ENCODE results near the gene PIK3CB.

Gene PIK3CB

DNA sequence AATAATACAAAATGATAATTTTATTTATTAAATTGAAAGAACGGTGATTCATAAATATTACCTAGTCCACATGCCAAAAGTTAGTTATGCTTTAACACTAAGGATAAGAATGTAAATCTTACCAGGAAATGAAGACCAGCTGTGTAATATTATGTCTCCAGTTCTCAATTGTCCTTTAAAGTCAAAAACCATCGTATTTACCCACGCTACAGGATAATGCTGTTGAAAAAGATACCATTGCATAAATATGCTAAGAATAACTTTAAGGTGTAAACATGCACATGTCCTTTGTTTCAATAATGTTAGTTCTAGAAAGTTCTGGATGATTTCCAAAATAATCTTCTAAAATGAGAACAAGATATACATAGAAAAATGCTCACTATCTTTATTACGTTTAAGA is 122.6 kb downstream of the PIK3CB start:
- intact Hi-C loops (cut with DNase I; ENCODE audit: low total_unique reads), result no loop called here
- TF ChIP-seq, protein P1, sequence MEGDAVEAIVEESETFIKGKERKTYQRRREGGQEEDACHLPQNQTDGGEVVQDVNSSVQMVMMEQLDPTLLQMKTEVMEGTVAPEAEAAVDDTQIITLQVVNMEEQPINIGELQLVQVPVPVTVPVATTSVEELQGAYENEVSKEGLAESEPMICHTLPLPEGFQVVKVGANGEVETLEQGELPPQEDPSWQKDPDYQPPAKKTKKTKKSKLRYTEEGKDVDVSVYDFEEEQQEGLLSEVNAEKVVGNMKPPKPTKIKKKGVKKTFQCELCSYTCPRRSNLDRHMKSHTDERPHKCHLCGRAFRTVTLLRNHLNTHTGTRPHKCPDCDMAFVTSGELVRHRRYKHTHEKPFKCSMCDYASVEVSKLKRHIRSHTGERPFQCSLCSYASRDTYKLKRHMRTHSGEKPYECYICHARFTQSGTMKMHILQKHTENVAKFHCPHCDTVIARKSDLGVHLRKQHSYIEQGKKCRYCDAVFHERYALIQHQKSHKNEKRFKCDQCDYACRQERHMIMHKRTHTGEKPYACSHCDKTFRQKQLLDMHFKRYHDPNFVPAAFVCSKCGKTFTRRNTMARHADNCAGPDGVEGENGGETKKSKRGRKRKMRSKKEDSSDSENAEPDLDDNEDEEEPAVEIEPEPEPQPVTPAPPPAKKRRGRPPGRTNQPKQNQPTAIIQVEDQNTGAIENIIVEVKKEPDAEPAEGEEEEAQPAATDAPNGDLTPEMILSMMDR (IDR thresholded peaks at IDR 0.05), result no peak
- no peaks in the 10 kb centered on the region for H3K27me3 ChIP-seq
- H3K27ac ChIP-seq, result no peak overlapping the region
- no peak for DNase-seq
- H3K4me3 ChIP-seq, result no peak overlapping the region
- peaks cover 12 to 35% (median 15%) of the 10 kb centered on the region in 3 donors for H3K36me3 ChIP-seq
- no peaks in the 10 kb centered on the region for H3K4me1 ChIP-seq
- no peaks in the 10 kb centered on the region for H3K9me3 ChIP-seq

DNA sequence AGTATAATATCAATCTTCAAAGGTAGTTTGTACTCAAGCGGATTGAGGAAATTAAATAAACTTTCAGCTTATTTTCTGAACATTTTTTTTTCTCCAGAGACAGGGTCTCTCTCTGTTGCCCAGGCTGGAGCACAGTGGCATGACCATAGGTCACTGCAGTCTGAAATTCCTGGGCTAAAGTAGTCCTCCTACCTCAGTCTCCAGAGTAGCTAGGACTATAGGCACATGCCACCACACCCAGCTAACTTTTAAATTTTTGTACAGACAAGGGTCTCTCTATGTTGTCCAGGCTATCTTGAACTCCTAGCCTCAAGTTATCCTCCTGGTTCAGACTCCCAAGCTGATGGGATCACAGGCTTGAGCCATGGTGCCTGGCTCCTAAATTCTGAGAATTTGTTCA is 129.1 kb downstream of the PIK3CB start:
- intact Hi-C loops (cut with DNase I; ENCODE audit: low total_unique reads), result no loop called here
- Histone ChIP-seq H3K4me3 (no peak overlapping the region), H3K27me3 (no peaks in the 10 kb centered on the region), H3K27ac (no peak overlapping the region), H3K36me3 (peaks cover under 1 to 28% (median 16%) of the 10 kb centered on the region in 3 donors), H3K9me3 (no peaks in the 10 kb centered on the region), H3K4me1 (no peaks in the 10 kb centered on the region)
- TF ChIP-seq, protein P1 (IDR thresholded peaks at IDR 0.05), result no peak
- no peak for DNase-seq

DNA sequence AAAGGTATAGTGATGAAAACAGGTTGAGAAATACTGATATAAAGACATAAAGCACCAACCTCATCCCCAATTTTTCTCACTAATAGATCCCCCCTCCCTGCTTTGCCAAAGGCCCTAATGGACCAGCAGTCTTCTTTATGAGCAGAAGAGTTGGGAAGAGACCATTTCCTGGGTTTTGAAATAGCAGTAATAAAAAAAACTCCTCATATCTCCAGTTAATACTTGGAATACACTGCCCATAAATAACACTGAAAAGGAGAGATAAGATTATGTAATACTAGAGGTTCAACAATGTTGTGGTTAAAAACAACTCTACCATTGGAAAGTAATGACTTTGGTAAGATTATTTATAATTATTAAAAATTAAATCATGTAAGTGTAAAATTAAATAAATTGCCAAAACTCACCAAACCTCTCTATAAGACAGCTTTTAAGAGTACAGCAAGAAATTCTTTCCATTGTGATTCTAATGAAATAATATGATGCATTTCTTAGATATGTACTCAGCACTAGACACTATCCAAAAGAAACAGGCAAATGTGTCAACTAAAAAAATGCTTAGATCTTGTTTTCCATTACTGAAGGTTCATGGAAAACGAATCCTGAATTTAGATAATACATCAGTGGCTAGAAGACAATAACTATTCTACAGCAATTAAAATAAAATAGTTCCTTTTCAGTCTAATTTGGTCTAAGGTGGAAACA is 137.9 kb downstream of the PIK3CB start:
- Histone ChIP-seq H3K9me3 (no peaks in the 10 kb centered on the region), H3K36me3 (peaks cover 0 to 30% (median 11%) of the 10 kb centered on the region in 3 donors), H3K4me1 (peaks cover 0 to 8% (median 0%) of the 10 kb centered on the region in 4 donors), H3K27ac (no peak overlapping the region), H3K4me3 (no peak overlapping the region), H3K27me3 (no peaks in the 10 kb centered on the region)
- TF ChIP-seq, protein P1 (IDR thresholded peaks at IDR 0.05), result no peak
- intact Hi-C loops (cut with DNase I; ENCODE audit: low total_unique reads), result loop anchor here (10.0 kb wide), 1 partner anchor 92 kb away; the partner anchor contains the start of gene FAIM
- DNase-seq, result no peak

DNA sequence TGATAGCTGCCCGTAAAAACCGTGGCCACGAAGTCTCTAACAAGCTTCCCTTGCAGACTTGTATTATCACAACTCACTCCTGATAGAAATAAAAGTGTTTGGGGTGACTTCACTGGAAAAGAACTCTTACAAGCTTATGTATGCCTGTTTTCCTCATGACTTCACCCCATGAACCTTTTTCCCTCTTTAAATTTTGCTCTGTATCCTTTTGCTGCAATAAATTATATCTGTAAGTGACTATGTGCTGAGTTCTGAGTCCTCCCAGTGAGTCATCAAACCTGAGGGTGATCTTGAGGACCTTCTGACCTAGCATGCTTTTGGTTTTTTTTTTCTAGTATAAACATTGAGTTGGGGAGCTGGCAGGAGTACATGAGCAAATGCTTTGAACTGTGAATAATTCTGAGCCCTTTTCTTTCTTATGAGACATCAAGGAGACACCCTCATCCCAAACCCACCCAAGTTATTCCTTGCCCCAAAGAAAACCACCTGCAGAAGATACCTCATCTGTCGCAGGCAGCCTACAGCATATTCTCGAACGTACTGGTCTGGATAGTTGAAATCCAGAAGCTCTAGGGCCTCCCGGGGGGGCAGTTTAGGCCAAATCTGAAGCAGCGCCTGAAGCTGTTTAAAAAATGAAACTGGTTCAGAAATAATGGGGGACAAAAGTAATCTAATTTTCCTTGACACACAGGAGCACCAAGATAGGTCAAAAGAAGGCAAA is 140.3 kb downstream of the PIK3CB start:
- DNase-seq, result no peak
- intact Hi-C loops (cut with DNase I; ENCODE audit: low total_unique reads), result loop anchor here (10.0 kb wide), 1 partner anchor 90 kb away; the partner anchor contains the start of gene FAIM
- Histone ChIP-seq H3K27me3 (no peaks in the 10 kb centered on the region), H3K27ac (no peak overlapping the region), H3K4me3 (no peak overlapping the region), H3K36me3 (peaks cover 0 to 26% (median 4%) of the 10 kb centered on the region in 3 donors), H3K4me1 (peaks cover 0 to 8% (median 0%) of the 10 kb centered on the region in 4 donors), H3K9me3 (no peaks in the 10 kb centered on the region)
- TF ChIP-seq, protein P1 (IDR thresholded peaks at IDR 0.05), result no peak

DNA sequence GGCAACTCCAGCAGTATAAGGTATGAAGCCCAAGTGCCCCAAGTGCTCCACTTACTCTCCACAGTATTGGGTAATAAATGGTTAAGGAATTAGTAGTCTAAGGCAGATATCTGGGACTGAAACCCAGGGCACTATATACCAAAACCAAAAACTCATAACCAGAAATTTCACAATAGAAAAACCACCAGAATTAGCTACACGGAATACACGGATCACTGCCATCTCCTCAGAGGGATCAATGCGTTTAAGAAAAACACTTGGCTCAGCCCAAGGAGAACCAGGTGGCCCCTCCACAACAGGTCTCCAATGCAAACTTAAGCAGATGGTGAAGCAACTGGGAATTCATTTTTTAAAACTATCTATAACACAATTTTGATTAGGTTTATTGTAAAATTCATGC is 142.6 kb downstream of the PIK3CB start:
- intact Hi-C loops (cut with DNase I; ENCODE audit: low total_unique reads), result loop anchor here (10.0 kb wide), 1 partner anchor 87 kb away; the partner anchor contains the start of gene FAIM
- H3K36me3 ChIP-seq, result peaks cover 5 to 34% (median 13%) of the 10 kb centered on the region in 3 donors
- no peaks in the 10 kb centered on the region for H3K9me3 ChIP-seq
- H3K4me3 ChIP-seq, result no peak overlapping the region
- peaks cover 0 to 8% (median 0%) of the 10 kb centered on the region in 4 donors for H3K4me1 ChIP-seq
- DNase-seq, result no peak
- TF ChIP-seq, protein P1 (IDR thresholded peaks at IDR 0.05), result no peak
- no peak overlapping the region for H3K27ac ChIP-seq
- no peaks in the 10 kb centered on the region for H3K27me3 ChIP-seq
